GM21423 (cell line): ENCODE results near the gene CHADL.

Experiments
- ATAC-seq: cut with Tn5 transposase; IDR thresholded peaks from one replicate; pipeline ENCODE4 v1.9.1; 2021; ENCODE audit warnings: mild to moderate bottlenecking, moderate library complexity; ENCODE audit not compliant: unreplicated experiment

Gene CHADL

GRCh38 chr22:41234815-41235695 lies 5.7 kb downstream of the CHADL start:
- ATAC-seq = no peak

GRCh38 chr22:41231369-41231768 lies 9.4 kb downstream of the CHADL start:
- ATAC-seq = no peak

GRCh38 chr22:41230401-41230785 lies 10.3 kb downstream of the CHADL start:
- ATAC-seq = no peak

GRCh38 chr22:41229730-41230400 lies 10.9 kb downstream of the CHADL start:
- no peak for ATAC-seq

GRCh38 chr22:41229215-41229614 lies 11.5 kb downstream of the CHADL start:
- ATAC-seq = no peak

- no peak for ATAC-seq
Measured at GRCh38 chr22:41226723-41227655, 13.7 kb downstream of the CHADL start.

- no peak for ATAC-seq
Measured at GRCh38 chr22:41223535-41223934, 17.2 kb downstream of the CHADL start.

GRCh38 chr22:41222846-41223507 lies 17.8 kb downstream of the CHADL start:
- ATAC-seq = no peak

GRCh38 chr22:41217553-41218157 lies 23.1 kb downstream of the CHADL start:
- ATAC-seq = no peak

- ATAC-seq = no peak
Measured at GRCh38 chr22:41216984-41217383, 23.7 kb downstream of the CHADL start.

- ATAC-seq = no peak
Measured at GRCh38 chr22:41215926-41216325, 24.8 kb downstream of the CHADL start.

GRCh38 chr22:41215409-41215808 lies 25.3 kb downstream of the CHADL start:
- no peak for ATAC-seq

GRCh38 chr22:41206719-41207118 lies 34.0 kb downstream of the CHADL start:
- ATAC-seq = no peak

- ATAC-seq = peak; percentile 96
Measured at GRCh38 chr22:41204992-41205900, 35.5 kb downstream of the CHADL start, which contains the start of gene L3MBTL2. Gene L3MBTL2, plus strand, starts transcription at chr22:41205312. Its CDS starts 51 bp downstream, at chr22:41205363.

GRCh38 chr22:41204066-41204465 lies 36.7 kb downstream of the CHADL start:
- no peak for ATAC-seq

- no peak for ATAC-seq
Measured at GRCh38 chr22:41203118-41203517, 37.6 kb downstream of the CHADL start.

- ATAC-seq = no peak
Measured at GRCh38 chr22:41201141-41201540, 39.6 kb downstream of the CHADL start.

GRCh38 chr22:41198027-41198580 lies 42.6 kb downstream of the CHADL start:
- no peak for ATAC-seq
